ENCODE results near the gene KCNH3.
"Not testable (repeated sequence)": the region's sequence is repeated elsewhere in the genome, so short reads cannot be mapped to it uniquely, and the experiment has no call there.

The KCNH3 gene

DNA sequence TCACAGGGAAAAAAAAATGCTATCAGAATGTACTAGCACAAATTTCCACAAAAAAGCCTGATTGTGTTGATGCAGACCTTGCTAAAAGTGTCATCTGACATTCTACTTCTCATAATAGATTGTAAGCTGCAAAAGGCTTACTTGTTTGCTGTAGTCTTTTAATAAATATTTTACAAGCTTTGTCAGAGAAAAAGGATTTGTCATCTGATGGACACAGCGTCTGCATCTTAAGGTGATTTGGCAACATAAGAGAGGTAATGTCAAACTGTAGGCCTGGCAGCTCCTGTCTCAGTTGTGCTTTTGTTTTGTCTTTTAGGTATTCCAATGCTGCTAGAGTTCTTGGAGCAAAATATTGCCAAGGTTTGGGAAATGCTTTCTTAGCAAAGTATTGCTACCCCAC, 26.3 kb upstream of the KCNH3 start:
- H3K27ac Mint-ChIP-seq, result no peak overlapping the region
- H3K36me3 Mint-ChIP-seq (ENCODE audit: insufficient read depth), result no peaks in the 10 kb centered on the region
- H3K9me3 Mint-ChIP-seq, result no peaks in the 10 kb centered on the region
- no peaks in the 10 kb centered on the region for H3K4me1 Mint-ChIP-seq (ENCODE audit: low read depth in 2 of 2)
- no peaks in the 10 kb centered on the region for H3K27me3 Mint-ChIP-seq
- no peak overlapping the region for H3K4me3 Mint-ChIP-seq
- no peak for DNase-seq
- ATAC-seq (replicated peaks), result no peak

DNA sequence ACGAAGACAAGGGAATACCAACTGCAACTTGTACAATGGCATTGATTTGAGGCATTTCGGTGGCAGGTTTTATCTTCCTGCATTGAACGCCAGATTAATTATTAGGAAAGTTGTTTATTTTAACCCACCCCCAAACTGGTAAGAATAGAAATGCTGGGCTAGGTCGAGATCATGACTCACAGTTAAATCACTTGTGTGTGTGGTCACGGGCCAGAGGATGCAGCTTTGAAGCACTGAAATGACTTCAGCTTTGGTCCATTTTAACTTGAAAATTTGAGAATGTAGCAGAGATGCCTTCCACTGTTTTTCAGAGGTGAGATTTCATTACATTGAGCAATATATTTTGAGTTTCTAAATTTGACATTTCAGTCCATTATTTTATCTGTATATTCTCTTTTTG, 23.6 kb upstream of the KCNH3 start:
- Mint-ChIP-seq H3K9me3 (no peaks in the 10 kb centered on the region), H3K4me1 (ENCODE audit: low read depth in 2 of 2) (no peaks in the 10 kb centered on the region), H3K36me3 (ENCODE audit: insufficient read depth) (no peaks in the 10 kb centered on the region), H3K27me3 (no peaks in the 10 kb centered on the region), H3K27ac (no peak overlapping the region), H3K4me3 (no peak overlapping the region)
- no peak for DNase-seq
- ATAC-seq (replicated peaks), result no peak

DNA sequence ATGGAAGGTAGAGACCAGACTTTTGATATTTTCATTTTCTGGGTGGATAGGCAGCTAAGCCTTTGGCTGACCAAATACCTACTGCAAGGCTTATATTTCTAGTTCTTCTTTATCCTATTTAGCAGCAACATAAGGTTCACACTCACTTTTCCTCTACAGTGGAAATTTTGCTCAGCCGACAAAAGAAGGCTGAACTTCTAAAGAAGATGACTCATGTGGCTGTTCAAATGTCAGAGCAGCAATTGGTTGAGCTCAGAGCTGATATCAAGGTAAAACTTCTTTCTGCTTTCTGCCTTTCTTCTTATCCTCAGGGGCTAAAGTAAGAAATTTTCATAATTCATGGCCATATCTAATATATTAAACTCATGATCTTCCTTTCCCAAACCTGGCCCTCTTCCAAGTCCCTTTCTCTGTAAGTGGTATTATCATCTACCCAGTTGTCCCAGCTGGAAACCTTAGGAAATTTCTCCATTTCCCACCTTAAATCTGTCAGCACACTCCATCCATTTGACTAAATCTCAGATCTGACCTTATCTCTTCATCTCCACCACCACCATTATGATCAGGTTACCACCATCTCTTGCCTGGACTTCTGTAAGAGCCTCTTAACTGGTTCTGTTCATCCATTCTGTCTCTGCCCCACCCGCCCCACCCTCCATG, 19.8 kb upstream of the KCNH3 start:
- ATAC-seq (replicated peaks), result no peak
- Mint-ChIP-seq H3K27ac (no peak overlapping the region), H3K4me3 (no peak overlapping the region), H3K4me1 (ENCODE audit: low read depth in 2 of 2) (no peaks in the 10 kb centered on the region), H3K36me3 (ENCODE audit: insufficient read depth) (no peaks in the 10 kb centered on the region), H3K27me3 (no peaks in the 10 kb centered on the region), H3K9me3 (no peaks in the 10 kb centered on the region)
- no peak for DNase-seq

DNA sequence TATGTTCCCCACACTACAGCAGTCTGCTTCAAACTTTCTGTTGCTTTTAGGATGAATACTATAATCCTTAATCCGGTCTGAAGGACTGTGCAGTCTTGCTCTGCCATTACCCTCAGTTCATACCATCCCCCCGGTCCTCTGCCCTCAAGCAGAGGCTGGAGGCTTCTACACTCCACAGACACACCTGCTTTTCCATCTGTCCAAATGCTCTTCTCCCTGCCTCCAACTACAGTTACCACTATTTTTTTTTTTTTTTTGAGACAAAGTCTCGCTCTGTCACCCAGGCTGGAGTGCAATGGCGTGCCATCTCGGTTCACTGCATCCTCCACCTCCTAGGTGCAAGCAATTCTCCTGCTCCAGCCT, 19.3 kb upstream of the KCNH3 start:
- ATAC-seq (replicated peaks) (no peak), DNase-seq (no peak)
- H3K27me3 Mint-ChIP-seq, result no peaks in the 10 kb centered on the region
- no peaks in the 10 kb centered on the region for H3K4me1 Mint-ChIP-seq (ENCODE audit: low read depth in 2 of 2)
- no peak overlapping the region for H3K27ac Mint-ChIP-seq
- no peak overlapping the region for H3K4me3 Mint-ChIP-seq
- H3K9me3 Mint-ChIP-seq, result no peaks in the 10 kb centered on the region
- H3K36me3 Mint-ChIP-seq (ENCODE audit: insufficient read depth), result no peaks in the 10 kb centered on the region

DNA sequence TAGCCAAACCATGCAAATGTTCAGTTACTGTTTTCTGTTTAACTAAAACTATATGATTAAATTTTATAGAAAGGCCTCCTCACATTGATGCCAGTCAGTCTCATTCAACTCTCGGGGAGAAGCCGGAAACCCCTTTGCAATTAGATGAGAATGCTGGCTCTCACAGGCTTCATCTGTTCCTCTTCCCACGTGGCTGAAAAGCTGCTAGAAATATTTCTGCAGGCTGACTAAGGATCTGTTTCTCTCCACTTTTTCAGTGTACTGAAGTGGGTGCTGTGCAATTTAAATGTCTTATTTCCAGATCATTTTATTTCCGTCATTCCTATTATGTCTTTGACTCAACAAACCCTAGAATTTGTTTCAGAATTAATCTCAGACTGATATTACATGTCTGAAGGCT, 17.4 kb upstream of the KCNH3 start:
- H3K9me3 Mint-ChIP-seq, result no peaks in the 10 kb centered on the region
- ATAC-seq (replicated peaks), result no peak
- H3K4me3 Mint-ChIP-seq, result no peak overlapping the region
- H3K36me3 Mint-ChIP-seq (ENCODE audit: insufficient read depth), result no peaks in the 10 kb centered on the region
- DNase-seq, result no peak
- H3K4me1 Mint-ChIP-seq (ENCODE audit: low read depth in 2 of 2), result no peaks in the 10 kb centered on the region
- peak overlapping the region in 1 of 2 donors; percentile 39 for H3K27ac Mint-ChIP-seq
- H3K27me3 Mint-ChIP-seq, result no peaks in the 10 kb centered on the region

DNA sequence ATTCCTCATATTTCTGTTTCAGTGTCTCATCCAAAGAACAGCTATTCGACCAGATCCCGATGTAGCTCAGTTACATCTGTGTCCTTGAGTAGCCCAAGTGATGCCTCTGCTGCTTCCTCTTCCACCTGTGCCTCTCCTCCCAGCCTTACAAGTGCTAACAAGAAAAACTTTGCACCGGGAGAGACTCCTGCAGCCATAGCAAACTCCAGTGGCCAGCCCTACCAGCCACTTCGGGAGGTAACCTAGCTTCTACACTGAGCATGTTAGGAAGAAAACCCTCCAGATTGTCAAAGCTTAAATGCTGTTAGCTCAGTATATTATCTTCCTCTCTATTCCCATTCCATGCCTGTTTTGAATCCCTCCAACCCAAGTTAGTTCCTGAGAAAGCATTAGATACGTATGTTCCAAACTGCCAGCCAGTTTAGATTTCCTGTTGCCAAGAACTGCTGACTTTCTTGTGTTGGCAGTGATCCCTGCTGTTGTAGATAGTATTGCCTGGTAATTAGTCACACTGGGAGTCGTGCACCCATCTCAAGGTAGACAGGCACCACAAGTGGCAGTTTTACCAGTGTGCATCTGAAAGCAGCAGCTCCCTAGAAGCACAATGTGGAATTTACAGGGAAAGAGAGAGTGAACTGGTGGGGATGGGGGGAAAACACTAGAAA, 14.0 kb upstream of the KCNH3 start:
- H3K27ac Mint-ChIP-seq, result no peak overlapping the region

DNA sequence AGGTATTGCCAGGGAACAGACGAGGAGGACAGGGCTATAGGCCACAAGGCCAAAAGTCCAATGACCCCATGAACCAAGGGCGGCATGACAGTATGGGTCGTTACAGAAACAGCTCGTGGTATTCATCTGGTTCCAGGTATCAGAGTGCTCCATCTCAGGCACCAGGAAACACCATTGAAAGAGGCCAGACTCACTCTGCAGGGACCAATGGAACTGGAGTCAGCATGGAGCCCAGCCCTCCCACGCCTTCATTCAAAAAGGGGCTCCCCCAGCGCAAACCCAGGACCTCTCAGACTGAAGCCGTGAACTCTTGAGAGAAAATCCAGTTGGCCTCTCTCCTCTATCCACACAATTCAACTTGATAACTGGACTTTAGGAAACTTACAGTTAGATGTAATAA, 12.9 kb upstream of the KCNH3 start:
- H3K36me3 Mint-ChIP-seq (ENCODE audit: insufficient read depth), result no peaks in the 10 kb centered on the region
- no peak overlapping the region for H3K27ac Mint-ChIP-seq
- DNase-seq (no peak), ATAC-seq (replicated peaks) (no peak)
- H3K9me3 Mint-ChIP-seq, result no peaks in the 10 kb centered on the region
- H3K4me1 Mint-ChIP-seq (ENCODE audit: low read depth in 2 of 2), result no peaks in the 10 kb centered on the region
- H3K4me3 Mint-ChIP-seq, result no peak overlapping the region
- no peaks in the 10 kb centered on the region for H3K27me3 Mint-ChIP-seq

More for the DNA sequence above, 14.0 kb upstream of the KCNH3 start:
- Mint-ChIP-seq H3K27me3 (no peaks in the 10 kb centered on the region), H3K4me1 (ENCODE audit: low read depth in 2 of 2) (no peaks in the 10 kb centered on the region), H3K36me3 (ENCODE audit: insufficient read depth) (no peaks in the 10 kb centered on the region), H3K4me3 (no peak overlapping the region), H3K9me3 (no peaks in the 10 kb centered on the region)
- DNase-seq (no peak), ATAC-seq (replicated peaks) (no peak)

DNA sequence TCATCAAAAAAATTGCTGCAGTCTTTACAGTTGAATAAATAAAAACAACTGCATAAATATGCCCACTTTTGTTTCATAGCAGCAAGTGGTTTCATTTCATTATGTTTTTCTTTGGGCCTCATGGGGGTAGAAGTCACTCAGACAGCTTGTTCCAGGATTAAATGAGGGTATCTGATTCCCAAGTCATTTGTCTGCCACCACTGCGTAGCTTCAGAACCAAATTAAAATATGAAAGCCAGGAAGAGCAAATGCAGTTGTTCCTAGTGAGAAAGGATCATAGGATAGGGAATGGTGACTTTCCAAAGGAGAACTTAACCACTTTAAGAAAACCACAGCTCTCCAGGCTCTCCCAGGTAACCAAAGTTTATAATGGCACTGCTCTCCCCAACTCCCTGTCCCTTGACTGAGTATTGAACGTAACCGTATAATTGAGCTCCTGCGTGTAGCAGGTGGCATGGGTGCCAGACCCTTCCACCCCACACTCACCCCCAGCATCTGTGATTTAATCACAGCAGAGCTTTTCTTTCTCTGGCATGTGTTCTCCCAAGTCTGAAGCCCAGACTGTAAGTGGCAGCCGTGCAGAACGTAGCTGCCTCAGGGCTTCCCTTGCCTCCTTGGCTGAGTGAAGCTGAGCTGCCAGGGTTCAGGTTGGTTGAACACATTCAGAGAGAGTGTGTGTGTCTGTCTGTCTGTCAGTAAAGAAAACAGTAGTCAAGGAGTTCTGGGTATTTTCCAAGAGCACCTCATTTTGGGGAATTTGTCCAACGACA, 11.3 kb upstream of the KCNH3 start:
- Mint-ChIP-seq H3K4me3 (no peak overlapping the region), H3K36me3 (ENCODE audit: insufficient read depth) (no peaks in the 10 kb centered on the region), H3K9me3 (no peaks in the 10 kb centered on the region), H3K4me1 (ENCODE audit: low read depth in 2 of 2) (no peaks in the 10 kb centered on the region), H3K27me3 (no peaks in the 10 kb centered on the region), H3K27ac (no peak overlapping the region)
- DNase-seq (no peak), ATAC-seq (replicated peaks) (no peak)

DNA sequence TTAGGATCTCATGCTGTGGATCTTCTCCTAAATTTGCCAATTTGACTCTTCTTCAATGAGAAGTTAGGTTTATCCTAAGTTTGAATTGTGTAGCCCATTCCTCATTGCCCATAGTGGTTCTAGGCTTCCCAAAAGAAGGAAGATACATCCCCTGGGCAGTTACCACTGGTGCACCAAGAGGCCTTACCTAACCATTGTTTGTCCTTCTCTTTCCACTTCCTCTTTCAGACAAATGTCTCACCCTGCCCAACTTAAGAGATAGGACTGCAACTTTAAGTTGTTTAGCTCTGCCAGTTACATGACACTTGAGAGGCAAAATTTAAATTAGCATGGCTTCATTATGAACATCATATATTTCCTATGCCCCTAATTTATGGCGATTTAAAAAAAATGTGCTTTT, 9.4 kb upstream of the KCNH3 start:
- H3K4me3 Mint-ChIP-seq, result no peak overlapping the region
- H3K36me3 Mint-ChIP-seq (ENCODE audit: insufficient read depth), result no peaks in the 10 kb centered on the region
- ATAC-seq (replicated peaks) (no peak), DNase-seq (no peak)
- no peak overlapping the region for H3K27ac Mint-ChIP-seq
- H3K27me3 Mint-ChIP-seq, result no peaks in the 10 kb centered on the region
- no peaks in the 10 kb centered on the region for H3K9me3 Mint-ChIP-seq
- H3K4me1 Mint-ChIP-seq (ENCODE audit: low read depth in 2 of 2), result no peaks in the 10 kb centered on the region

DNA sequence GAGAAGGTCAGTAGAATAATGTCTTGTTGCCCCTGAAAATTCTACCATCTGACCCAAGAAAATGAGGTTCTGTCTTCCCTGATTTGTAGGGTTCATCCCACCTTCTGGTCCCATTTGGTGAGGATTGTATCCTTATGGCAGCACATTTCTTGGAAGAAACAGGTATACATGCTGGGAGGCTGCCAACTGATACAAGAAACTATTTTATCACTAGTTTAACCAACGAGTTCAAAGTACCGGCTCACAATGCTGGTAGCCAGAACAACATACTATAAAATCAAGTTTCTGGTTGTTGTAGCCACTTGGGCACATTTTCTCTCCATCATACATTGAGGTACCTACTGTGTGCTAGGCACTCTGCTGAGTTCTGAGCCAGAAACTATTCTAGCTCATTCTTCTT, 7.1 kb upstream of the KCNH3 start:
- Mint-ChIP-seq H3K36me3 (ENCODE audit: insufficient read depth) (no peaks in the 10 kb centered on the region), H3K27me3 (no peaks in the 10 kb centered on the region), H3K9me3 (no peaks in the 10 kb centered on the region), H3K4me3 (no peak overlapping the region), H3K27ac (peak overlapping the region in 1 of 2 donors; percentile 68), H3K4me1 (ENCODE audit: low read depth in 2 of 2) (no peaks in the 10 kb centered on the region)
- ATAC-seq (replicated peaks) (no peak), DNase-seq (no peak)

DNA sequence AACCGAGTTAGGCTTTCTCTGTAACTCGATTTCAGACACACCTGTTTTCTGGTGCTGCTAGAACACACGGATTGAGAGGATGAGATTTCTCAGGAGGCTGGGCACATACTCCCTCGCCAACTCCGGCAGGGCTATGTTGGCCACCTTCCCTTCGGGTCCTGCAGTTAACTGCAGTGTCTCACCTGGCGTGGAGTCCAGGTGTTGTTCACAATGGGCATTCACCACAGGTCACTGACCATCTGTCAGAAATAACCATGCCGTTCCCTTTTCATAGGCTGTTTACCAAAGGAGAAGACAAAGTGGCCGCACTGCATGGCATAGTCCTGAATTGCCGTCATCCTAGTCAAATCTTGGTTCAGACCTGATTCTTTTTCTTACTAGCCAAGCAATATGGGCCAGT, 5.5 kb upstream of the KCNH3 start:
- Mint-ChIP-seq H3K4me3 (no peak overlapping the region), H3K36me3 (ENCODE audit: insufficient read depth) (no peaks in the 10 kb centered on the region), H3K27ac (no peak overlapping the region), H3K4me1 (ENCODE audit: low read depth in 2 of 2) (peaks cover 0 to 8% of the 10 kb centered on the region in 2 donors), H3K9me3 (no peaks in the 10 kb centered on the region), H3K27me3 (no peaks in the 10 kb centered on the region)
- DNase-seq (no peak), ATAC-seq (replicated peaks) (no peak)

DNA sequence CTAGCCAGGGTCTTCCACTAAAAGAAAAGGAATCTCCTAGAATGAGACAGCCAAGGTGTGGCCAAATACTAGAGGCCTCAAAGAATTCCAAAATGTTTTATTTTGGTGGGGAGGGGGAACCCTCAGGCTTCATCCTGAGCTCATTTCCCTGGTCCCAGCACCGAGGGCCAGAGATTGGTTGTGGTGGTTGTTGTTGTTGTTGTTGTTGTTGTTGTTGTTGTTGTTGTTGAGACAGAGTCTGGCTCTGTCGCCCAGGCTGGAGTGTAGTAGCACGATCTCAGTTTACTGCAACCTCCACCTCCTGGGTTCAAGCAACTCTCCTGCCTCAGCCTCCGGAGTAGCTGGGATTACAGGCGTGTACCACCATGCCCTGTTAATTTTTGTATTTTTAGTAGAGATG, 4.7 kb upstream of the KCNH3 start:
- not testable (repeated sequence) for DNase-seq; ATAC-seq (replicated peaks); H3K36me3 Mint-ChIP-seq (ENCODE audit: insufficient read depth); H3K4me3 Mint-ChIP-seq; H3K4me1 Mint-ChIP-seq (ENCODE audit: low read depth in 2 of 2); H3K9me3 Mint-ChIP-seq; H3K27ac Mint-ChIP-seq; H3K27me3 Mint-ChIP-seq

DNA sequence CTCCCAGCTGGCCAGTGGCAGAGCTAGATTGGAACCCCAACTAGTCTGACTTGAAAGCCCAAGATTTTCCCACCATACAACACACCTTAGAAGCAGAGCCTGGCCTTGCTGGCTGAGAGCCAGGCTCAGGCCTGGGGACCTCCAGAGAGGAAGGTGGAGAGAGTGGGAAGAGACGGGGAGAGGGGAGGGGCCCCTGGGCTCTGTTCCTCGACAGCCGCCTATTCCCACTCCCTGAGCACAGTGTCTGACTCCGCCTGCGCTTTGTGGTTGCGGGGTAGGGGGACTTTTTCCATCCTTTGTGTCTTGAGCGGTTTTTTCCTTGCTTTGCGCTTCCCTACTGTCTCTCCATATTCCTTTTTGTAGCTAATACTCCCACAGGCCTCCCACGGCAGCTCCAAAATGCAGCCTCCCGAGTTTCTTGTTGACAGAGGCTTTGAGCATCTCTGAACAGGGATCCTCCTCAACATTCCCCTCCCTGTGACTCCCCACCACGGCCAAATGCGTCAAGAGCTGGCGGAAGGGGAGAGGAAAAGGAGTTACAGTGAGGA, 4.0 kb upstream of the KCNH3 start:
- peaks cover 0 to 1% of the 10 kb centered on the region in 2 donors for H3K27me3 Mint-ChIP-seq
- no peak for ATAC-seq (replicated peaks)
- H3K4me1 Mint-ChIP-seq (ENCODE audit: low read depth in 2 of 2), result peaks cover 0 to 12% of the 10 kb centered on the region in 2 donors
- no peak overlapping the region for H3K4me3 Mint-ChIP-seq
- no peak for DNase-seq
- no peak overlapping the region for H3K27ac Mint-ChIP-seq
- H3K9me3 Mint-ChIP-seq, result no peaks in the 10 kb centered on the region
- no peaks in the 10 kb centered on the region for H3K36me3 Mint-ChIP-seq (ENCODE audit: insufficient read depth)
